Posterior vena cava (tissue), 2 donors: Measurements from ENCODE around the gene GPRC5B. TPM values are rescaled to one million over a fixed set of nuclear protein-coding genes. Genes with fewer than 3 reads are reported as not detected.

Experiments used
- total RNA-seq, 2 donors: library from RNA; stranded (reverse); fragmentation: NEBNext Ultra II Directional; extraction: Animal tissue kit (Norgen Biotek cat#: 25700); gene quantifications; one replicate each; pipeline ENCODE4 v1.2.1, GENCODE V29; 2021
- donor health status: DM: yes; HTN: yes; CAD: no.
- donor health status: DM: yes; HTN: yes; CAD: no.

The GPRC5B gene
- total RNA-seq, 2 donors from 2014 or later, result 21.9 to 31.4 TPM

Other genes with a start within 250 kb of the GPRC5B start
- 10 to 100 TPM in 1 of 2 donors, 1 to 10 TPM in 1; 9.5 to 11.0 TPM for gene KNOP1, start 166.6 kb downstream of the GPRC5B start, total RNA-seq
- 1 to 10 TPM; 7.9 to 9.5 TPM for gene IQCK, start 166.6 kb downstream of the GPRC5B start, total RNA-seq
- gene GPR139, start 189.0 kb upstream of the GPRC5B start, total RNA-seq, result not detected